OCI-LY1 (cell line): Measurements from ENCODE around the gene PANK3.

Experiments used
- CTCF ChIP-seq: fragments of 200-600 bp; sonication (generic), shearing (Covaris generic); IDR thresholded peaks from 2 replicates; pipeline ENCODE4 v1.5.1; 2017; ENCODE audit warnings: mild to moderate bottlenecking, antibody characterized with exemption, low read length, moderate library complexity, mixed read lengths
- EZH2 ChIP-seq: fragments of 200-600 bp; sonication (generic), shearing (Covaris generic); IDR thresholded peaks from 2 replicates; pipeline ENCODE4 v1.8.0; 2017; ENCODE audit warnings: borderline replicate concordance, mixed run types, mild to moderate bottlenecking, antibody characterized with exemption, low read length, moderate library complexity, mixed read lengths

- TF ChIP-seq CTCF: no peak
- no peak for TF ChIP-seq EZH2
Measured at GRCh38 chr5:168591302-168592013, 12.3 kb upstream of the PANK3 start.
